Keratinocyte (primary cell): ENCODE data around the gene BCORL1.

Experiments
- CTCF ChIP-seq, 3 experiments: IDR thresholded peaks in 1 of 3; conservative IDR thresholded peaks in 1 of 3; optimal IDR thresholded peaks in 1 of 3; 2 replicates in 2 of 3; 3 replicates in 1 of 3; pipeline versions ENCODE3 to v1.5.1; 2011; ENCODE audit warnings: low read length in 3 of 3, mild to moderate bottlenecking in 3 of 3, moderate library complexity in 2 of 3, control low read depth in 1 of 3, inconsistent platforms in 1 of 3; ENCODE audit not compliant: insufficient read depth in 2 of 3; ENCODE audit errors: extremely low read depth in 1 of 3
- EZH2 ChIP-seq: IDR thresholded peaks from one replicate; pipeline ENCODE4 v1.6.1; 2012; ENCODE audit warnings: inconsistent platforms, mild to moderate bottlenecking, low read length, moderate library complexity

- TF ChIP-seq CTCF (optimal IDR thresholded peaks at IDR 0.05 in 1 of 3, IDR thresholded peaks at IDR 0.05 in 1 of 3, conservative IDR thresholded peaks at IDR 0.05 in 1 of 3; ENCODE audit: extremely low read depth in 1 of 3, insufficient read depth in 2 of 3, low read length in 3 of 3) (no peak), EZH2 (no peak)
Observed at GRCh38 chrX:130025256-130025655, 42.8 kb downstream of the BCORL1 start.
